Fibroblast of lung (primary cell): ENCODE data around the gene IMMP2L. TPM values are rescaled to one million over a fixed set of nuclear protein-coding genes. Genes with fewer than 3 reads are reported as not detected.

Experiments used
- DNase-seq, 2 donors: peaks; one replicate each; pipeline versions ENCODE4 v3.0.0 to v3.0.0-alpha.2; 2010; ENCODE audit warnings: low read depth in 2 of 2
- H2AFZ ChIP-seq: 2 replicates; pipeline ENCODE4 v1.5.1; 2012; ENCODE audit warnings: low read length, control low read depth, inconsistent platforms
- H3K27ac ChIP-seq: 2 replicates; pipeline ENCODE4 v1.5.1; 2011; ENCODE audit warnings: low read length, control low read depth; ENCODE audit not compliant: insufficient read depth
- H3K27me3 ChIP-seq: 2 replicates; pipeline ENCODE4 v1.5.1; 2011; ENCODE audit warnings: mild to moderate bottlenecking, low read length; ENCODE audit not compliant: control insufficient read depth, insufficient read depth
- H3K36me3 ChIP-seq: 2 replicates; pipeline ENCODE4 v1.5.1; 2011; ENCODE audit warnings: low read length; ENCODE audit not compliant: control insufficient read depth, insufficient read depth
- H3K4me1 ChIP-seq: 2 replicates; pipeline ENCODE4 v1.5.1; 2011; ENCODE audit warnings: low read length; ENCODE audit not compliant: control insufficient read depth, insufficient read depth; ENCODE audit errors: extremely low read depth
- H3K4me2 ChIP-seq: 2 replicates; pipeline ENCODE4 v1.5.1; 2011; ENCODE audit warnings: low read length, control low read depth; ENCODE audit not compliant: insufficient read depth; ENCODE audit errors: extremely low read depth
- H3K4me3 ChIP-seq, 4 experiments: fragments of 200-600 bp in 1 of 4; sonication (generic) in 1 of 4; replicated peaks in 1 of 4; 2 replicates each; pipeline ENCODE4 v1.5.1; 2011 to 2016; ENCODE audit warnings: low read length in 4 of 4, low read depth in 3 of 4, mild to moderate bottlenecking in 3 of 4, control low read depth in 2 of 4, inconsistent platforms in 1 of 4, mixed read lengths in 1 of 4; ENCODE audit not compliant: insufficient read depth in 1 of 4; ENCODE audit errors: control extremely low read depth in 1 of 4
- H3K79me2 ChIP-seq: 2 replicates; pipeline ENCODE4 v1.5.1; 2012; ENCODE audit warnings: mild to moderate bottlenecking, low read length, inconsistent platforms; ENCODE audit not compliant: control insufficient read depth, insufficient read depth
- H3K9ac ChIP-seq: 2 replicates; pipeline ENCODE4 v1.5.1; 2011; ENCODE audit warnings: mild to moderate bottlenecking, low read length, control low read depth; ENCODE audit not compliant: insufficient read depth
- H3K9me3 ChIP-seq: 2 replicates; pipeline ENCODE4 v1.5.1; 2012; ENCODE audit warnings: low read depth, low read length; ENCODE audit not compliant: control insufficient read depth, insufficient read depth
- H4K20me1 ChIP-seq: 2 replicates; pipeline ENCODE4 v1.5.1; 2011; ENCODE audit warnings: low read length; ENCODE audit not compliant: control insufficient read depth, insufficient read depth; ENCODE audit errors: extremely low read depth
- CTCF ChIP-seq, 2 donors: IDR thresholded peaks in 1 of 2; conservative IDR thresholded peaks in 1 of 2; 1 replicate in 1 of 2; 2 replicates in 1 of 2; pipeline ENCODE4 v1.5.1; 2011 to 2012; ENCODE audit warnings: low read length in 2 of 2, control low read depth in 1 of 2, inconsistent platforms in 1 of 2, low read depth in 1 of 2, mild to moderate bottlenecking in 1 of 2
- EZH2 ChIP-seq: IDR thresholded peaks from 2 replicates; pipeline ENCODE4 v1.5.1; 2012; ENCODE audit warnings: low read length, control low read depth, mild to moderate bottlenecking; ENCODE audit errors: missing control alignments
- polyA plus RNA-seq, 2 donors: library from polyadenylated mRNA; depleted of rRNA in 1 of 2; stranded (reverse) in 1 of 2; unstranded in 1 of 2; fragments of >200 nt; gene quantifications; 2 replicates each; pipeline ENCODE4 v1.2.1, GENCODE V29; 2011 to 2012; ENCODE audit warnings: missing spikeins in 1 of 2
- total RNA-seq: library from RNA; depleted of rRNA; stranded (reverse); fragments of >200 nt; gene quantifications from 2 replicates; pipeline ENCODE4 v1.2.1, GENCODE V29; 2014

The IMMP2L gene
- total and polyA plus RNA-seq, 2 donors (not counting 1 experiment from before 2014, with no cell fraction given): 6.9 to 14.4 TPM

GRCh38 chr7:111264981-111265380 is 297.3 kb downstream of the IMMP2L start:
- no peaks in the 10 kb centered on the region for H4K20me1 ChIP-seq
- H3K36me3 ChIP-seq: no peaks in the 10 kb centered on the region
- no peak overlapping the region for H3K4me2 ChIP-seq
- DNase-seq: no peak
- TF ChIP-seq EZH2: no peak
- TF ChIP-seq CTCF (conservative IDR thresholded peaks at IDR 0.05 in 1 of 2, IDR thresholded peaks at IDR 0.05 in 1 of 2; ENCODE audit: low read depth in 1 of 2, low read length in 2 of 2): no peak
- no peaks in the 10 kb centered on the region for H3K9me3 ChIP-seq
- no peaks in the 10 kb centered on the region for H3K27me3 ChIP-seq
- H2AFZ ChIP-seq: no peak overlapping the region
- no peaks in the 10 kb centered on the region for H3K4me1 ChIP-seq
- H3K27ac ChIP-seq: no peak overlapping the region
- no peak overlapping the region for H3K4me3 ChIP-seq
- H3K79me2 ChIP-seq: no peaks in the 10 kb centered on the region
- no peak overlapping the region for H3K9ac ChIP-seq

- TF ChIP-seq EZH2: no peak
- TF ChIP-seq CTCF (conservative IDR thresholded peaks at IDR 0.05 in 1 of 2, IDR thresholded peaks at IDR 0.05 in 1 of 2; ENCODE audit: low read depth in 1 of 2, low read length in 2 of 2): no peak
- no peak overlapping the region for H3K27ac ChIP-seq
- H2AFZ ChIP-seq: no peak overlapping the region
- no peaks in the 10 kb centered on the region for H3K4me1 ChIP-seq
- no peaks in the 10 kb centered on the region for H3K9me3 ChIP-seq
- H3K9ac ChIP-seq: no peak overlapping the region
- no peaks in the 10 kb centered on the region for H3K36me3 ChIP-seq
- no peak overlapping the region for H3K4me3 ChIP-seq
- no peaks in the 10 kb centered on the region for H3K27me3 ChIP-seq
- no peaks in the 10 kb centered on the region for H4K20me1 ChIP-seq
- DNase-seq: no peak
- H3K4me2 ChIP-seq: no peak overlapping the region
- no peaks in the 10 kb centered on the region for H3K79me2 ChIP-seq
Observed at GRCh38 chr7:111264111-111264868, 298.0 kb downstream of the IMMP2L start.

GRCh38 chr7:111262293-111263116 is 299.8 kb downstream of the IMMP2L start:
- TF ChIP-seq EZH2 (no peak), CTCF (conservative IDR thresholded peaks at IDR 0.05 in 1 of 2, IDR thresholded peaks at IDR 0.05 in 1 of 2; ENCODE audit: low read depth in 1 of 2, low read length in 2 of 2) (no peak)
- no peak overlapping the region for H2AFZ ChIP-seq
- no peak for DNase-seq

More at GRCh38 chr7:111262293-111263116, 299.8 kb downstream of the IMMP2L start:
- Histone ChIP-seq H3K79me2 (no peaks in the 10 kb centered on the region), H3K4me1 (no peaks in the 10 kb centered on the region), H3K9ac (no peak overlapping the region), H3K4me2 (no peak overlapping the region), H3K27me3 (no peaks in the 10 kb centered on the region), H4K20me1 (no peaks in the 10 kb centered on the region), H3K9me3 (no peaks in the 10 kb centered on the region), H3K4me3 (no peak overlapping the region), H3K36me3 (no peaks in the 10 kb centered on the region), H3K27ac (no peak overlapping the region)
